Left renal pelvis (tissue), 4 donors: ENCODE data around the gene GABPB2. TPM values are rescaled to one million over a fixed set of nuclear protein-coding genes. Genes with fewer than 3 reads are reported as not detected.
"Not testable (repeated sequence)": the region's sequence is repeated elsewhere in the genome, so short reads cannot be mapped to it uniquely, and the experiment has no call there.

ENCODE experiments used
- DNase-seq, 4 donors: peaks; one replicate each; pipeline ENCODE4 v3.0.0-alpha.2; 2013; ENCODE audit warnings: low read depth in 4 of 4, low spot score in 3 of 4
- polyA plus RNA-seq, 4 donors: library from polyadenylated mRNA; unstranded; fragments of 120-200 nt; gene quantifications; one replicate each; pipeline ENCODE4 v1.2.1, GENCODE V29; 2013; ENCODE audit not compliant: insufficient read length in 4 of 4

GABPB2 gene
- polyA plus RNA-seq, 4 donors = 10.4 to 14.1 (median 11.8) TPM

- DNase-seq = peak in 2 of 4 donors; percentile 72 to 74
Measured at GRCh38 chr1:151059109-151060006, 11.2 kb upstream of the GABPB2 start, which contains the start of gene CDC42SE1. TSS of gene CDC42SE1 (minus strand) at chr1:151059622. CDS start at chr1:151055730, 3,892 bp downstream.

GRCh38 chr1:151060007-151060656 is 10.4 kb upstream of the GABPB2 start, which contains the start of gene MLLT11:
TSS of gene MLLT11 (plus strand) at chr1:151060397. CDS start at chr1:151067225, 6,828 bp downstream.
- DNase-seq = peak in 3 of 4 donors; percentile 74 to 84 (median 80)

DNA sequence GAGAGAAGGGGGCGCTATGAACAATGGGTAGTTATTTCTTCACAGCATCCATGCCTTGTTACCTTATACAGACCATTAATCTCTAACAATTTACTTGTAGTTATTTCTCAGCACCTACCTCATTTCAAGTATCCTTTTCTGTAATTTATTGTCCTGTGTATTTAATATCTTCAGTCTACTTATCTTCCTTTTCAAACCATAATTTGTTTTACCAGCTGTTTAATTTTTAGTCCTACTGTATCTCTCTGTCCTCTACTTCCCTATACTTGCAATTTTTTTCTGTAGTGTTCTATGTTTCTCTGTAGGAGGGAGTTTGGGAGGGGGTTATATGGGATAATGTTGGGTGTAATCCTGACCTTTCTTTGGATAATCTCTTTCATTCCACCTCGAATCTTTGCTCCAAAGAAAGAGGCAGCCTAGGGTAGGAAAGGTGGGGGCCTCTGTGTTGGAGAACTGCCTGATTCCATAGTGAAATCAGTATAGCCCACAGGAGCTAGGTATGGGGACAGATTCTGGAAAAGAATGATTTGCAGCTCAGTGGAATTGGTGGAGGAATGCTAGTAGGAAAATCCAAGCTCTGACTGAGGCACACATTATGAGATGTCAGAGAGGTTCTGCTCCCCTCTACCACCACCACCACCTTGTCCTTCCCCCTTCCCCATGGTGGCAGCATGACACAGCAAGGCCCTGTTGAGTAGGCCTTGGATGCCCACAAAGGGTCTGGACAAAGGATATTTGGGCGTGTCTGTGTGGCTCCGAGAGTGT is 9.7 kb upstream of the GABPB2 start:
- DNase-seq = no peak

DNA sequence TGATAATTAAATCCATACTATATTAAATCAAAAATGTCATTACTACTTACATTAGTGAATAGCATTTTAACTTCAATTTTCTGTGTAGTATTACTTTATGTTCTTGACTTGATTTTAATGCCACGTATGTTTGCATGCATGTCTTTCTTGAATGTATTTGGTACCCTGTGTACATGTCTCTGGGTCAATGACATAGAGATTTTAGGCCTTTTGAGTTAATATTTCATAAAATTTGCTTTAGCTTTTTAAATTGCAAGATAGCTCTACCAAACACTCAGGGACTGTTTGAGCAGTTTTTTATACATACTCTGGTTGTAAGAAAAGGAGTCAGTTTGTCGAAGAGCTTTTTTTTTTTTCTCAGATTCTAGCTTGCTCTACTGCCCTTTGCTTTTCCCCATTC is 8.9 kb upstream of the GABPB2 start:
- DNase-seq = no peak

DNA sequence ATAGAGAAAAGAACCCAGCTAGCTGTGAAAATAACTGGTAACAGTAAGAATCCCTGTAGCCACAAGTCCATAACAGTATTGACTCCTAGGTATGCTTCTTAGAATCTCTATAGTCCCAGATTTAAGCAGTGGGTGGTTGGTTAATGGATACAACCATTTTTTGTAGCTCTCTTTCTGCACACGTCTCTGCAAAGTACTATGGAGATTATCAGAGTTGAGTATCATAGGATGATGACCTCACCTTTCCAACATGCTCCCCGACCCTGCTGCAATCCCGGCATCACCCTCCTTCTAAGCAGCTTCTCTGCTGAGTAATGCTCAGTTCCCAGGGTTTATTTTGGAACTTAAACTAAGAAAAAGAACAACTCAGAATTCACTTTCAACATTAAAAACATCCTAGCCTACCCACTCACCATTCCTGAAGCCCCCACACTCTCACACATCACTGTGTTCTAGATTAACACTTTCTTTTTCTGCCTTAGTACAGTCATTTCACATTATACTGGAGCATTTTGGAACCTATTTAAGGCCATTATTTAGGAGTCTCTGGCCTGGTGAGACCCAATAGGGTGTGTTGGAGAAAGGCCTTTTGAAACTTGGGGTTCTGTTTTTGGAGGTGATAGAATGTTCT is 7.7 kb upstream of the GABPB2 start:
- DNase-seq = no peak

GRCh38 chr1:151065089-151065645 is 5.4 kb upstream of the GABPB2 start:
- DNase-seq = no peak

GRCh38 chr1:151067185-151067584 is 3.4 kb upstream of the GABPB2 start:
- DNase-seq = no peak

GRCh38 chr1:151069103-151069486 is 1.5 kb upstream of the GABPB2 start:
- DNase-seq = no peak

- DNase-seq = no peak
Measured at GRCh38 chr1:151072224-151072623, 1.7 kb downstream of the GABPB2 start.

DNA sequence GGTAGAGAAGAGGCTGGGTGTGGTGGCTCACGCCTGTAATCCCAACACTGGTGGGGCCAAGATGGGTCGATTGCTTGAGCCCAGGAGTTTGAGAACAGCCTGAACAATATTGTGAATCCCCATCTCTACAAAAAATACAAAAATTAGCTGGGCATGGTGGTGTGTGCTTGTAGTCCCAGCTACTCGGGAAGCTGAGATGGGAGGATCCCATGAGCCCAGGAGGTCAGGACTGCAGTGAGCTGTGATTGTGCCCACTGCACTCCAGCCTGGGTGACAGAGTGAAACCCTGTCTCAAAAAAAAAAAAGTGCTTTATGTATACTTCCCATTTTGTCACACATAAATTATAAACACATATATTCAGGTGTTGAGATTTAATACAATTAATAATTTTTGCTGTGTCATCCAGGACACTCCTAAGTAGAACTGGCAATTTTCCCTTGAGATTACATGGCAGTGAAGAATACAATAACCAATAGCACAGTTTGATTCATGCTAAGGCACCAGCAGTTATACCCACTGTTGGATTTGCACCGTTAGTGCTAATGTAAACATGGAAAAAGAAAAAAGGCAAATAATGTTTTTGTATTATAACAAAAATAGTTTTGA is 15.5 kb downstream of the GABPB2 start:
- DNase-seq = no peak

GRCh38 chr1:151097426-151097825 is 26.9 kb downstream of the GABPB2 start:
- not testable (repeated sequence) for DNase-seq

DNA sequence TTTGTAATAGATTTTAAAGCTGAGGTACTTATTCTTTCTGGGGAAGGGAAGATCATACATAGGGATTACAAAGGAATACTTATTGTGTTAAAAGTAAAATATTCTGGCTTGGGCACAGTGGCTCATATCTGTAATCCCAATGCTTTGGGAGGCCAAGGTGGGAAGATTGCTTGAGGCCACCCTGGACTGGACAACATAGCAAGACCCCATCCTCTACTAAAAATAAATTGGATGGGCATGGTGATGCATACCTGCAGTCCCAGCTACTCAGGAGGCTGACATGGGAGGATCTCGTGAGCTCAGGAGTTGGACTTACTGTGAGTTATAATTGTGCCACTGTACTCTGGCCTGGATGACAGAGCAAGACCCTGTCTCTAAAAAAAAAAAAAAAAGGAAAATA is 27.6 kb downstream of the GABPB2 start:
- DNase-seq = no peak

DNA sequence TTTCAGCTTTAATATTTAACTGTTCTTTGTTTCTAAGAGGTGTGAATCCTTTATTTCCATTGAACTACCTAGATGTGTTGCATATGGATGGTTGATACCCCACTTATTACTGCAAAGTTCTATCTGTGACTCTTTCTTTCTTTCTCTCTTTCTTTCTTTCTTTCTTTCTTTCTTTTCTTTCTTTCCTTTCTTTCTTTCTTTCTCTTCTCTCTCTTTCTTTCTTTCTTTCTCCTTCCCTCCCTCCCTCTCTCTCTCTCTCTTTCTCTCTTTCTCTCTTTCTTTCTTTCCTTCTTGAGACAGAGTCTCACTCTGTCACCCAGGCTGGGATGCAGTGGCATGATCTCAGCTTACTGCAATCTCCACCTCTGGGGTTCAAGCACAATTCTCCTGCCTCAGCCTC is 34.1 kb downstream of the GABPB2 start:
- DNase-seq = no peak

GRCh38 chr1:151106894-151107293 is 36.3 kb downstream of the GABPB2 start:
- no peak for DNase-seq

- no peak for DNase-seq
Measured at GRCh38 chr1:151108331-151108730, 37.8 kb downstream of the GABPB2 start.

DNA sequence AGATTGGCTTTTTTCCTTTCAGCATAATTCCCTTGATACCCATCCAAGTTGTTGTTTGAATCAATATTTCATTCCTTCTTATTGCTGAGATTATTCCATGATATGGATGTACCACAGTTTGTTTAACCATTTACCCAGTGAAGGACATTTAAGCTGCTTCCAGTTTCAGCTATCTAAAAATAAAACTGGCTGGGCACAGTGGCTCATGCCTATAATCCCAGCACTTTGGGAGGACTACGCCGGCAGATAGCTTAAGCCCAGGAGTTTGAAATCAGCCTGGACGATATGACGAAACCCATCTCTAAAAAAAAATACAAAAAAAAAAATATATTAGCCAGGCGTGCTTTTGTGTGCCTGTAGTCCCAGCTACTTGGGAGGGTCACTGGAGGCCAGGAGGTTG is 43.3 kb downstream of the GABPB2 start:
- no peak for DNase-seq

- no peak for DNase-seq
Measured at GRCh38 chr1:151124763-151125403, 54.3 kb downstream of the GABPB2 start.

DNA sequence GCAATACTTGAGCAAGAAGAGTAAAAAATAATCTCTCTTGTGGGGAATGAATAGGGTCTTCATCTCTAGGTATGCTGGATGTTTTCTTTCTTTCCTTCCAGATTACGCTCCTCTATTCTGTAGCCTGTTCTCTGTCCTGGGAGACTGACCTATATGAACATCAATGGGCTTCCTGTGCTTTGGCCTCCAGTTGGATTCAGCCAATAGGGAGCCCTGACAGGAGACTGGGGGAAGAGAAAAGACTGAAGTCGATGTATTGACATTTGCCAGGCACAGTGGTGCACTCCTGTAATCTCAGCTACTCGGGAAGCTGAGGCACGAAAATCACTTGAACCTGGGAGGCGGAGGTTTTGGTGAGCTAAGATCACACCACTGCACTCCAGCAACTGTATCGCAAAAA is 58.2 kb downstream of the GABPB2 start:
- DNase-seq = no peak

DNA sequence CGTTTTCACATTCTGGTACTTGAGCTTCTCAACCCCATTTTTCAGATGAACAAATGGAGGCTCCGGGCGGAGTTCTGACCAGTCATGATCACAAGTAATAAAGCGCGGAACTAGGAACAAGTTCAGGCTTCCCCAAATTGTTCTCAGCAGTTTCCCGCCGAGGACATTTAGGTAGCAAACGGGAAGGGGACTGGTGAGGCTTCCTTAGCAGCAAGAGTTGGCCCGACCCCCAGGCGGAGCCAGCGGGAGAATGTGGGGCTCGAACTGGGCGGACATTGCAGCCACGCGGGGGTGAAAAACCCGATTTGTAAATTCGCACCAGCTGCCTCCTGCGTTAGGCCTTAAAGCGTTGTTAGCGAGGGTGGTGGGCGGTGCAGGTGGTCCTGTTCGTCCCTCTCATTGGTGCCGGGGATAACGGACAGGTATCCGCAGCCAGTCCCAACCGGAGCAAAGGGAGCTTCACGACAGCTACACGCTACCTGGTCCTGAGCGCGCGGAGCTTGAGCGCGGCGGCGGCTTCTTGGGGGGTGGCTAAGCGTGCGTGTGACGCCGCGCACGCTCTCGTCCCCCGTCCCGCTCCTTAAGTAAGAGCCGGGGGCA is 60.5 kb downstream of the GABPB2 start:
- peak; percentile 80 to 89 (median 85) for DNase-seq
